CD4-positive, alpha-beta T cell treated with Interleukin-2 at 100 ng/mL for 4 hours (primary cell): Measurements from ENCODE around the gene MRGPRD.
"Not testable (repeated sequence)": the region's sequence is repeated elsewhere in the genome, so short reads cannot be mapped to it uniquely, and the experiment has no call there.

Experiments used
- DNase-seq: peaks from one replicate; pipeline ENCODE4 v3.0.0-alpha.2; 2020; ENCODE audit warnings: low spot score

The MRGPRD gene

GRCh38 chr11:68993546-68993945 lies 12.8 kb upstream of the MRGPRD start:
- DNase-seq: no peak

GRCh38 chr11:68992743-68993255 lies 12.0 kb upstream of the MRGPRD start:
- no peak for DNase-seq

- DNase-seq: no peak
Measured at GRCh38 chr11:68990995-68991780, 10.4 kb upstream of the MRGPRD start.

GRCh38 chr11:68989936-68990606 lies 9.3 kb upstream of the MRGPRD start:
- DNase-seq: no peak

- DNase-seq: no peak
Measured at GRCh38 chr11:68988491-68988890, 7.7 kb upstream of the MRGPRD start.

GRCh38 chr11:68987211-68987610 lies 6.4 kb upstream of the MRGPRD start:
- DNase-seq: no peak

GRCh38 chr11:68983801-68984200 lies 3.0 kb upstream of the MRGPRD start:
- no peak for DNase-seq

GRCh38 chr11:68982134-68982533 lies 1.3 kb upstream of the MRGPRD start:
- no peak for DNase-seq

- no peak for DNase-seq
Measured at GRCh38 chr11:68979931-68980775, 633 bp downstream of the MRGPRD start.

- DNase-seq: no peak
Measured at GRCh38 chr11:68978931-68979594, 1.7 kb downstream of the MRGPRD start.

- DNase-seq: no peak
Measured at GRCh38 chr11:68978626-68978930, 2.2 kb downstream of the MRGPRD start.

- DNase-seq: no peak
Measured at GRCh38 chr11:68977781-68978625, 2.8 kb downstream of the MRGPRD start.

GRCh38 chr11:68976563-68976962 lies 4.2 kb downstream of the MRGPRD start:
- no peak for DNase-seq

- DNase-seq: no peak
Measured at GRCh38 chr11:68976095-68976494, 4.7 kb downstream of the MRGPRD start.

- DNase-seq: no peak
Measured at GRCh38 chr11:68974421-68975194, 6.2 kb downstream of the MRGPRD start.

- not testable (repeated sequence) for DNase-seq
Measured at GRCh38 chr11:68973706-68974105, 7.1 kb downstream of the MRGPRD start.

GRCh38 chr11:68973219-68973618 lies 7.6 kb downstream of the MRGPRD start:
- DNase-seq: no peak

GRCh38 chr11:68970921-68971636 lies 9.7 kb downstream of the MRGPRD start:
- DNase-seq: no peak

- DNase-seq: no peak
Measured at GRCh38 chr11:68969386-68969785, 11.4 kb downstream of the MRGPRD start.
